ENCODE results near the gene SPOCK2. TPM values are rescaled to one million over a fixed set of nuclear protein-coding genes. Genes with fewer than 3 reads are reported as not detected.

SPOCK2 gene
- polyA plus RNA-seq, 1 of the 3 experiments (the other 2 are of a cell fraction), result 0.18 TPM

DNA sequence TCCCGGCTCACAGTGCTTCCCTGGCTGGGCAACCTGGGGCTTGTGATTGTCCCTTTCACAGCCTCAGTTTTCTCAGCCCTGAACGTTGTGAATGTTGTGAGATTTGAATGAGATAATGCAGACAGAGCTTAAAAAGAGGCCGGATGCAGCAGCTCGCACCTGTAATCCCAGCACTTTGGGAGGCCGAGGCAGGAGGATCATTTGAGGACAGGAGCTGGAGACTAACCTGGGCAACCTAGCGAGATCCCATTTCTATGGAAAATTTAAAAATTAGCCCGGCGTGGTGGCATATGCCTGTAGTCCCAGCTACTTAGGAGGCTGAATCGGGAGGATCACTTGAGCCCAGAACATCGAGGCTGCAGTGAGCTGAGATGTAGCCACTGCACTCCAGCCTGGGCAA is 56.6 kb downstream of the SPOCK2 start (continued):
- TF ChIP-seq, protein P1, sequence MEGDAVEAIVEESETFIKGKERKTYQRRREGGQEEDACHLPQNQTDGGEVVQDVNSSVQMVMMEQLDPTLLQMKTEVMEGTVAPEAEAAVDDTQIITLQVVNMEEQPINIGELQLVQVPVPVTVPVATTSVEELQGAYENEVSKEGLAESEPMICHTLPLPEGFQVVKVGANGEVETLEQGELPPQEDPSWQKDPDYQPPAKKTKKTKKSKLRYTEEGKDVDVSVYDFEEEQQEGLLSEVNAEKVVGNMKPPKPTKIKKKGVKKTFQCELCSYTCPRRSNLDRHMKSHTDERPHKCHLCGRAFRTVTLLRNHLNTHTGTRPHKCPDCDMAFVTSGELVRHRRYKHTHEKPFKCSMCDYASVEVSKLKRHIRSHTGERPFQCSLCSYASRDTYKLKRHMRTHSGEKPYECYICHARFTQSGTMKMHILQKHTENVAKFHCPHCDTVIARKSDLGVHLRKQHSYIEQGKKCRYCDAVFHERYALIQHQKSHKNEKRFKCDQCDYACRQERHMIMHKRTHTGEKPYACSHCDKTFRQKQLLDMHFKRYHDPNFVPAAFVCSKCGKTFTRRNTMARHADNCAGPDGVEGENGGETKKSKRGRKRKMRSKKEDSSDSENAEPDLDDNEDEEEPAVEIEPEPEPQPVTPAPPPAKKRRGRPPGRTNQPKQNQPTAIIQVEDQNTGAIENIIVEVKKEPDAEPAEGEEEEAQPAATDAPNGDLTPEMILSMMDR (IDR thresholded peaks at IDR 0.05), result no peak
- TF ChIP-seq RXRA (IDR thresholded peaks at IDR 0.05; ENCODE audit: borderline replicate concordance, low read depth), result no peak
- TF ChIP-seq GABPA (IDR thresholded peaks at IDR 0.05; ENCODE audit: low read depth), result no peak
- TF ChIP-seq EZH2phosphoT487 (IDR thresholded peaks at IDR 0.05; ENCODE audit: borderline replicate concordance, low read depth), result no peak

DNA sequence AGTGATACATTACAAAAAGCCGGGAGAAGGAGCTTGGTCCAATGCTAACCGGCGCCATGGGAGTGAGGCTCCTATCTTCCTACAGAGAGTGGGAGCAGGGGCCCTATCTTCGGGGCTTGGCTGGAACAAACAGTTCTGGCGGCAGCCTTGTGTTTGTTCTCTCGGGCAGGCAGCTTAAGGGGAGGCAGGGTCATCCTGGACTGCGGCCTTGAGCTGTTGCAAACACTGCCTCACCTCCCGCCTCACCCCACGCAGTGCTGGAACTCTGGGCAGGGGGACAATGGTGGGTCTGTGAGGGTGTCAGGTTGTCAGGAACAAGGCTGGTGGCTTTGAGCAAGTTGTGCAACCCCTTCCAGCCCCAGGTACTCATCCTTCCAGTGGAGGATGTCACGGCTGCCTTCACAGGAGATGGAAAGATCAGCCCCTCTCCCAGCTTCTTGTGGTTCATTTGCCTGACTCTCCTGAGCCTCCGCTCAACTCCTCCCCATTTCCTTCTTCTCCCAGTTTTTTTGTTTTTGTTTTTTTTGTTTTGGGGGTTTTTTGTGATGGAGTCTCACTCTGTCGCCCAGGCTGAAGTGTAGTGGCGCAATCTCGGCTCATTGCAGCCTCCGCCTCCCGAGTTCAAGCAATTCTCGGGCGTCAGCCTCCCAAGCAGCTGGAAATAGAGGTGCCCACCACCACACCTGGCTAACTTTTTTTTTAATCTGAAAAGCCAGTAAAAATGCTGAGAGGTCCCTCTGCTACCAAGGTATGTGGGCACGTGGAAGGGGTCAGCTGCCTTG is 57.4 kb downstream of the SPOCK2 start:
- no peak for DNase-seq
- Histone ChIP-seq H2AFZ (ENCODE audit: low read depth) (no peak overlapping the region), H3K9me3 (no peaks in the 10 kb centered on the region), H3K4me3 (ENCODE audit: low read depth in 2 of 2, low read length in 1 of 2) (no peak overlapping the region), H3K27me3 (ENCODE audit: insufficient read depth) (no peaks in the 10 kb centered on the region), H3K9me2 (no peaks in the 10 kb centered on the region), H3K27ac (ENCODE audit: low read depth in 2 of 2, low read length in 1 of 2) (no peak overlapping the region), H4K20me1 (ENCODE audit: insufficient read depth) (no peaks in the 10 kb centered on the region), H3K36me3 (replicated peaks in 1 of 2; ENCODE audit: control insufficient read depth in 1 of 2, insufficient read depth in 2 of 2, low read length in 1 of 2) (no peaks in the 10 kb centered on the region), H3F3A (replicated peaks; ENCODE audit: insufficient read depth) (no peaks in the 10 kb centered on the region), H3K9ac (no peak overlapping the region), H3K79me2 (ENCODE audit: insufficient read depth) (no peaks in the 10 kb centered on the region), H3K4me2 (no peak overlapping the region), H3K4me1 (ENCODE audit: control insufficient read depth in 1 of 2, insufficient read depth in 2 of 2, low read depth in 1 of 2, low read length in 1 of 2) (no peaks in the 10 kb centered on the region; a peak in 1 of 4 replicates)
- CTCF ChIA-PET, result interaction anchor here (0.7 to 2.3 kb wide), 3 partner anchors 14 to 135 kb away, joined by 3 to 9 read pairs (median 4); no protein-coding TSS in a partner anchor
- POLR2A ChIA-PET, result no interaction called here
- WGBS (ENCODE audit: low lambda C conversion rate), result 84% methylated on average over 14 of the region's 19 CpGs
- TF ChIP-seq, protein P2, sequence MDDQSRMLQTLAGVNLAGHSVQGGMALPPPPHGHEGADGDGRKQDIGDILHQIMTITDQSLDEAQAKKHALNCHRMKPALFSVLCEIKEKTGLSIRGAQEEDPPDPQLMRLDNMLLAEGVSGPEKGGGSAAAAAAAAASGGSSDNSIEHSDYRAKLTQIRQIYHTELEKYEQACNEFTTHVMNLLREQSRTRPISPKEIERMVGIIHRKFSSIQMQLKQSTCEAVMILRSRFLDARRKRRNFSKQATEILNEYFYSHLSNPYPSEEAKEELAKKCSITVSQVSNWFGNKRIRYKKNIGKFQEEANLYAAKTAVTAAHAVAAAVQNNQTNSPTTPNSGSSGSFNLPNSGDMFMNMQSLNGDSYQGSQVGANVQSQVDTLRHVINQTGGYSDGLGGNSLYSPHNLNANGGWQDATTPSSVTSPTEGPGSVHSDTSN (IDR thresholded peaks at IDR 0.05), result no peak

DNA sequence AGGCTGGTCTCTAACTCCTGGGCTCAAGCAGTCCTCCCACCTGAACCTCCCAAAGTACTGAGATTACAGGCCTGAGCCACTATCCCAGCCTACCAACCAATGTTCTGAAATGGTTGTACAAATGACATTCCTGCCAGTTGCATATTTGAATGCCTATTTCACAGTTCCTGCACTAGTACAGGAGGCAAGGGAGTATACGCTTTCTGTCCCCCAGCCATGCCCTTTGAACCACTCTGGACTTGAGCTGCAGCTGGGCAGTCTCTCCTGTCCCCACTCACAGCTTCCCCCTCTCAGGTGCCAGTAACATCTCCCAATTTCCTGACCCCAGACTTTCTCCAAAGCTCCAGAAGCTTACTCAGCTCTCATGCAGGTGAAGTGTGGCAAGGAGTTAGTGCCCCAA is 58.9 kb downstream of the SPOCK2 start:
- Histone ChIP-seq H3K27me3 (ENCODE audit: insufficient read depth) (no peaks in the 10 kb centered on the region), H3K4me2 (no peak overlapping the region), H3K79me2 (ENCODE audit: insufficient read depth) (no peaks in the 10 kb centered on the region), H4K20me1 (ENCODE audit: insufficient read depth) (no peaks in the 10 kb centered on the region), H3K36me3 (replicated peaks in 1 of 2; ENCODE audit: control insufficient read depth in 1 of 2, insufficient read depth in 2 of 2, low read length in 1 of 2) (no peaks in the 10 kb centered on the region), H3K4me3 (ENCODE audit: low read depth in 2 of 2, low read length in 1 of 2) (no peak overlapping the region), H3K9me3 (no peaks in the 10 kb centered on the region), H3K4me1 (ENCODE audit: control insufficient read depth in 1 of 2, insufficient read depth in 2 of 2, low read depth in 1 of 2, low read length in 1 of 2) (no peaks in the 10 kb centered on the region; a peak in 1 of 4 replicates), H3K9me2 (no peaks in the 10 kb centered on the region), H3K27ac (ENCODE audit: low read depth in 2 of 2, low read length in 1 of 2) (no peak overlapping the region), H3F3A (replicated peaks; ENCODE audit: insufficient read depth) (no peaks in the 10 kb centered on the region), H2AFZ (ENCODE audit: low read depth) (no peak overlapping the region), H3K9ac (no peak overlapping the region)
- ChIA-PET CTCF (interaction anchor here (0.7 kb wide), 1 partner anchor 40 kb away, joined by 4 read pairs; no protein-coding TSS in a partner anchor), POLR2A (no interaction called here)
- WGBS (ENCODE audit: low lambda C conversion rate), result 100% methylated on average over 1 of the region's 1 CpG
- TF ChIP-seq TAF1 (IDR thresholded peaks at IDR 0.05; ENCODE audit: borderline replicate concordance, low read depth, low read length), result no peak
- TF ChIP-seq TEAD4 (IDR thresholded peaks at IDR 0.05; ENCODE audit: borderline replicate concordance, insufficient read depth), result no peak
- TF ChIP-seq NFIC (IDR thresholded peaks at IDR 0.05; ENCODE audit: borderline replicate concordance), result no peak
- TF ChIP-seq TCF12 (IDR thresholded peaks at IDR 0.05), result no peak
- TF ChIP-seq SMC3 (IDR thresholded peaks at IDR 0.05; ENCODE audit: low read depth, low read length), result no peak
- TF ChIP-seq, protein P2 (IDR thresholded peaks at IDR 0.05), result no peak
- TF ChIP-seq RXRA (IDR thresholded peaks at IDR 0.05; ENCODE audit: borderline replicate concordance, low read depth), result no peak
- TF ChIP-seq, protein P3, sequence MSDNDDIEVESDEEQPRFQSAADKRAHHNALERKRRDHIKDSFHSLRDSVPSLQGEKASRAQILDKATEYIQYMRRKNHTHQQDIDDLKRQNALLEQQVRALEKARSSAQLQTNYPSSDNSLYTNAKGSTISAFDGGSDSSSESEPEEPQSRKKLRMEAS (IDR thresholded peaks at IDR 0.05; ENCODE audit: low read depth), result no peak
- TF ChIP-seq, protein P1 (IDR thresholded peaks at IDR 0.05), result no peak
- no peak for TF ChIP-seq POLR2AphosphoS5 (IDR thresholded peaks at IDR 0.05; ENCODE audit: low read depth, low read length)
- TF ChIP-seq ELF1 (IDR thresholded peaks at IDR 0.05), result no peak
- no peak for TF ChIP-seq FOSL2 (IDR thresholded peaks at IDR 0.05; ENCODE audit: borderline replicate concordance, low read depth)
- DNase-seq, result no peak
